Smooth muscle cell of the coronary artery (primary cell): ENCODE results near the gene FAT4. TPM values are rescaled to one million over a fixed set of nuclear protein-coding genes. Genes with fewer than 3 reads are reported as not detected.

Experiments
- total RNA-seq: library from RNA; depleted of rRNA; stranded (reverse); fragments of >200 nt; gene quantifications from 2 replicates; pipeline ENCODE4 v1.2.3, GENCODE V29; 2014; ENCODE audit warnings: low replicate concordance

Gene FAT4, protein sequence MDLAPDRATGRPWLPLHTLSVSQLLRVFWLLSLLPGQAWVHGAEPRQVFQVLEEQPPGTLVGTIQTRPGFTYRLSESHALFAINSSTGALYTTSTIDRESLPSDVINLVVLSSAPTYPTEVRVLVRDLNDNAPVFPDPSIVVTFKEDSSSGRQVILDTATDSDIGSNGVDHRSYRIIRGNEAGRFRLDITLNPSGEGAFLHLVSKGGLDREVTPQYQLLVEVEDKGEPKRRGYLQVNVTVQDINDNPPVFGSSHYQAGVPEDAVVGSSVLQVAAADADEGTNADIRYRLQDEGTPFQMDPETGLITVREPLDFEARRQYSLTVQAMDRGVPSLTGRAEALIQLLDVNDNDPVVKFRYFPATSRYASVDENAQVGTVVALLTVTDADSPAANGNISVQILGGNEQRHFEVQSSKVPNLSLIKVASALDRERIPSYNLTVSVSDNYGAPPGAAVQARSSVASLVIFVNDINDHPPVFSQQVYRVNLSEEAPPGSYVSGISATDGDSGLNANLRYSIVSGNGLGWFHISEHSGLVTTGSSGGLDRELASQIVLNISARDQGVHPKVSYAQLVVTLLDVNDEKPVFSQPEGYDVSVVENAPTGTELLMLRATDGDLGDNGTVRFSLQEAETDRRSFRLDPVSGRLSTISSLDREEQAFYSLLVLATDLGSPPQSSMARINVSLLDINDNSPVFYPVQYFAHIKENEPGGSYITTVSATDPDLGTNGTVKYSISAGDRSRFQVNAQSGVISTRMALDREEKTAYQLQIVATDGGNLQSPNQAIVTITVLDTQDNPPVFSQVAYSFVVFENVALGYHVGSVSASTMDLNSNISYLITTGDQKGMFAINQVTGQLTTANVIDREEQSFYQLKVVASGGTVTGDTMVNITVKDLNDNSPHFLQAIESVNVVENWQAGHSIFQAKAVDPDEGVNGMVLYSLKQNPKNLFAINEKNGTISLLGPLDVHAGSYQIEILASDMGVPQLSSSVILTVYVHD (N-terminal part only)
- total RNA-seq: 10.5 and 15.6 TPM in 2 replicates

GRCh38 chr4:125314676-125315575 is at the start of gene FAT4:
FAT4 (plus strand) TSS chr4:125314955; CDS start chr4:125316412, 1,457 bp downstream.

